ENCODE measurements around the gene GRAMD1A. TPM values are rescaled to one million over a fixed set of nuclear protein-coding genes. Genes with fewer than 3 reads are reported as not detected.

GRAMD1A gene
- total RNA-seq, 1 donor from 2014 or later, result 61.9 TPM

DNA sequence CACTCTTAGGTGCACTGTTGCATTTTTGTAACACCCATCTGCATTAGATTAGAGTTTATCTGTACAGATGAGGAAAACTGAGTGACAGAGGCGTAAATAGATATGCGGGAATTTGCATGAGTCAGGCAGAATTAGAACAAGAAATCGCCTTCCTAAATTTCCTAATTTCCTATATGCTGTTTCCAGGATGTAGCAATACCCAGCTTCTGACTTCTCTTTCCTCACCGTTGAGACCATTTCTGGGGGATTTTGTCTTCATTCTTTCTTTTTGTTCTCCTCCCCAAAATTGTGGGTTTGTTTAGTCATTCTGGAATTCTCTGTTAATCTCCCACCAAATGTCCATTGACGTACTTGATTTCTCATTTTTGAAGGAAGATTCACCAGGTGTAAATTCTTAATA lies 25.5 kb upstream of the GRAMD1A start:
- Histone ChIP-seq H3K27me3 (no peaks in the 10 kb centered on the region), H3K36me3 (no peaks in the 10 kb centered on the region), H3K27ac (no peak overlapping the region), H3K4me3 (no peak overlapping the region), H3K4me1 (no peaks in the 10 kb centered on the region), H3K9me3 (no peaks in the 10 kb centered on the region)
- no peak for DNase-seq (ENCODE audit: extremely low spot score in 2 of 2)
- intact Hi-C loops (cut with DNase I), result no loop called here
- TF ChIP-seq POLR2A (IDR thresholded peaks at IDR 0.05), result no peak
- TF ChIP-seq POLR2AphosphoS5 (IDR thresholded peaks at IDR 0.05; ENCODE audit: insufficient read depth in 1 of 2, low read depth in 1 of 2), result no peak
- TF ChIP-seq, protein P1, sequence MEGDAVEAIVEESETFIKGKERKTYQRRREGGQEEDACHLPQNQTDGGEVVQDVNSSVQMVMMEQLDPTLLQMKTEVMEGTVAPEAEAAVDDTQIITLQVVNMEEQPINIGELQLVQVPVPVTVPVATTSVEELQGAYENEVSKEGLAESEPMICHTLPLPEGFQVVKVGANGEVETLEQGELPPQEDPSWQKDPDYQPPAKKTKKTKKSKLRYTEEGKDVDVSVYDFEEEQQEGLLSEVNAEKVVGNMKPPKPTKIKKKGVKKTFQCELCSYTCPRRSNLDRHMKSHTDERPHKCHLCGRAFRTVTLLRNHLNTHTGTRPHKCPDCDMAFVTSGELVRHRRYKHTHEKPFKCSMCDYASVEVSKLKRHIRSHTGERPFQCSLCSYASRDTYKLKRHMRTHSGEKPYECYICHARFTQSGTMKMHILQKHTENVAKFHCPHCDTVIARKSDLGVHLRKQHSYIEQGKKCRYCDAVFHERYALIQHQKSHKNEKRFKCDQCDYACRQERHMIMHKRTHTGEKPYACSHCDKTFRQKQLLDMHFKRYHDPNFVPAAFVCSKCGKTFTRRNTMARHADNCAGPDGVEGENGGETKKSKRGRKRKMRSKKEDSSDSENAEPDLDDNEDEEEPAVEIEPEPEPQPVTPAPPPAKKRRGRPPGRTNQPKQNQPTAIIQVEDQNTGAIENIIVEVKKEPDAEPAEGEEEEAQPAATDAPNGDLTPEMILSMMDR (IDR thresholded peaks at IDR 0.05), result no peak

DNA sequence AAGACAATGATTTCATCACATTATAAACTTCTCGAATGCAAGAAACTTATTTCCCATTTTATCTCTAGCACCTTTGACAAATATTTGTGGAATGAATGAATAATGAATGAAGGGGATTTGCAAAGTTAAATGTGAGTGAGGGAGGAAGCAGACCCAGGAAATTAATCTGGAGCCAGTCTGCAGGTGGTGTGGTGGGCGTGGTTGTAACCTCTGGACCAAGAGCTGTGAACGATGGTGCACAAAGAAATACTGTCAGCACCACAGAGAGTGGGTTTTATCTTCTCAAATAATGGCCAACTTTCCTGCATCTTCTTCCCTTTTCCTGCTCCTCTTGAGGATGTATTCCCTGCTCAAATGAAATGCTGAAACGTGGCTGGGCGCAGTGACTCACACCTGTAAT lies 25.1 kb upstream of the GRAMD1A start:
- Histone ChIP-seq H3K4me1 (no peaks in the 10 kb centered on the region), H3K36me3 (no peaks in the 10 kb centered on the region), H3K9me3 (no peaks in the 10 kb centered on the region), H3K4me3 (no peak overlapping the region), H3K27me3 (no peaks in the 10 kb centered on the region), H3K27ac (no peak overlapping the region)
- intact Hi-C loops (cut with DNase I), result no loop called here
- no peak for TF ChIP-seq POLR2AphosphoS5 (IDR thresholded peaks at IDR 0.05; ENCODE audit: insufficient read depth in 1 of 2, low read depth in 1 of 2)
- TF ChIP-seq, protein P1 (IDR thresholded peaks at IDR 0.05), result no peak
- no peak for TF ChIP-seq POLR2A (IDR thresholded peaks at IDR 0.05)
- no peak for DNase-seq (ENCODE audit: extremely low spot score in 2 of 2)

DNA sequence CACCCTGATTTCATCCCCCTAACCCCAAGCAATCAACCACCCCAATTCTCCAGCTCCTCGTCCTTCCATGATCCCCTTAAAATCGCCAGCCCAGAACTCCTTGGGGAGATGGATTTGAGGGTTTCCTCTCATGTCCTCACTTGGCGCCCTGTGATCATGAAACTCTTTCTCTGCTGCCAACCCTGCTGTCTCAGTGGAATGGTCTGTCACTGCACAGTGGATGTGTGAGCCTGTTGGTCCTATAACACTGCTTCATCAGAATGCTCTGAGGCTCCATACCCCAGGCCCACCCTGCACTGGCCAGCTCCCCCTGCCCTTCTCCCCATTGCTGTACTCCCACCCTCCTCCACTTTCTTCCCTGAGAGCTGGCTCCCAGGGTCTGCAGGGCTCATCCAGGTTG lies 23.5 kb upstream of the GRAMD1A start:
- Histone ChIP-seq H3K36me3 (no peaks in the 10 kb centered on the region), H3K27me3 (no peaks in the 10 kb centered on the region), H3K27ac (no peak overlapping the region), H3K4me1 (no peaks in the 10 kb centered on the region), H3K4me3 (no peak overlapping the region), H3K9me3 (no peaks in the 10 kb centered on the region)
- no peak for DNase-seq (ENCODE audit: extremely low spot score in 2 of 2)
- TF ChIP-seq POLR2AphosphoS5 (IDR thresholded peaks at IDR 0.05; ENCODE audit: insufficient read depth in 1 of 2, low read depth in 1 of 2) (no peak), POLR2A (IDR thresholded peaks at IDR 0.05) (no peak)
- TF ChIP-seq, protein P1 (IDR thresholded peaks at IDR 0.05), result no peak
- intact Hi-C loops (cut with DNase I), result no loop called here

DNA sequence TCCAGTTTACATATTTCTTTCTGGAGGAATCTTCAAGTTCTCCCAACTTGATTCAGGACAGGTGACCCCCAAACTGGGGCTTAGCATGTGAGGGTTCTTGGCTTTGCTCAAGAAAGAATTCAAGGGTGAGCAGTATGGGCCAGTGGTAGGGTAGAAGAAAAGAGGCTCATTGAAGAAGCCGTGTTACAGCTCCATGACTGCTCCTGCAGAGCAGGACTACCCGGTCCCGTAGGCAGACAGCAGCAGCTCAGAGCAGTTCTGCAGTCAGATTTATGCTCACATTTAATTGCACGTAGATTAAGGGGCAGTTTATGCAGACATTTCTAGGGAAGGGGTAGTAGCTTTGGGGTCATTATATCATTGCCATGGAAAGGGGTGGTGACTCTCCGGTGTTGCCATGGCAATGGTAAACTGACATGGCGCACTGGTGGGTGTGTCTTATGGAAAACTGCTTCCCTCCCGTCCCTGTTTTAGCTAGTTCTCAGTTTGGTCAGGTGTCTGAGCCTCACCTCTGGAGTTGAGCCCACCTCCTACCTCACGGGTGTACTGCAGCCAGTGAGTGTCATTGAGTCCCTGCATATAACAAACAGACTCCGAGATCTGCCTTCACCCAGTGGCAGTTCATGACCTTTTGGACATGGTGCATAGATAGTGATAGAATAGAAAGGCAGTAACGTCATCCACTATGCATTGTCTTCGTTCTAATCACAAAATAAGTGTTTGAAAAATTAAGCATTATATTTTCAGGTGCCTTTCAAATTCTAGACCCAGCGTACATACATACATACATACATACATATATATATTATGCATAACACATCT lies 20.1 kb upstream of the GRAMD1A start:
- peaks cover 1% of the 10 kb centered on the region for H3K4me1 ChIP-seq
- no peaks in the 10 kb centered on the region for H3K36me3 ChIP-seq
- no peak for DNase-seq (ENCODE audit: extremely low spot score in 2 of 2)
- H3K27ac ChIP-seq, result no peak overlapping the region
- no peaks in the 10 kb centered on the region for H3K27me3 ChIP-seq
- intact Hi-C loops (cut with DNase I), result no loop called here
- no peaks in the 10 kb centered on the region for H3K9me3 ChIP-seq
- TF ChIP-seq, protein P1 (IDR thresholded peaks at IDR 0.05), result no peak
- no peak for TF ChIP-seq POLR2A (IDR thresholded peaks at IDR 0.05)
- TF ChIP-seq POLR2AphosphoS5 (IDR thresholded peaks at IDR 0.05; ENCODE audit: insufficient read depth in 1 of 2, low read depth in 1 of 2), result no peak
- H3K4me3 ChIP-seq, result no peak overlapping the region

DNA sequence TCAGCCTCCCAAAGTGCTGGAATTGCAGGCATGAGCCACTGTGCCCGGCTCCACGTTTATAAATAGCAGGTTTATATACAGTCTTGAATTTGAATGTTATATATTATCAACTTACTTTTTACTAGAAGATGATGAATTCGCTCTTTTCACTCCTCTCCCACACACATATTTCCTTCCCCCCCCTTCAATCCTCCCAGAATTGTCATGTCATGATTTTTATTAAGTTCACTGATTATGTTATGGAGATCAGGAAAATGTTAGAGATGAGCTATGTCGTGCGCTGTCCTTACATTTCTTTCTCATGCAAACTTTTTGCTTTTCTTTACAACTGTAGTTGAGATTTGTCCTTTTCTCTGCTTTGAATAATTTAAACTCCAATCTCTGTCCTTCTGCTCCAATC lies 17.8 kb upstream of the GRAMD1A start:
- no peak for DNase-seq (ENCODE audit: extremely low spot score in 2 of 2)
- H3K27ac ChIP-seq, result no peak overlapping the region
- H3K36me3 ChIP-seq, result no peaks in the 10 kb centered on the region
- H3K9me3 ChIP-seq, result no peaks in the 10 kb centered on the region
- H3K27me3 ChIP-seq, result no peaks in the 10 kb centered on the region
- H3K4me1 ChIP-seq, result peaks cover 4% of the 10 kb centered on the region
- no peak overlapping the region for H3K4me3 ChIP-seq
- intact Hi-C loops (cut with DNase I), result no loop called here
- TF ChIP-seq, protein P1 (IDR thresholded peaks at IDR 0.05), result no peak
- TF ChIP-seq POLR2AphosphoS5 (IDR thresholded peaks at IDR 0.05; ENCODE audit: insufficient read depth in 1 of 2, low read depth in 1 of 2) (no peak), POLR2A (IDR thresholded peaks at IDR 0.05) (no peak)

Measured in vagina (tissue), 2 donors.